ENCODE measurements around the gene KRTCAP3.

KRTCAP3 gene

GRCh38 chr2:27441226-27441926 is 805 bp upstream of the KRTCAP3 start:
- DNase-seq: no peak

GRCh38 chr2:27442920-27443282 is 720 bp downstream of the KRTCAP3 start:
- no peak for DNase-seq

- no peak for DNase-seq
Observed at GRCh38 chr2:27445155-27445554, 3.0 kb downstream of the KRTCAP3 start.

GRCh38 chr2:27445615-27446014 is 3.4 kb downstream of the KRTCAP3 start:
- DNase-seq: no peak

- DNase-seq: no peak
Observed at GRCh38 chr2:27446057-27446456, 3.9 kb downstream of the KRTCAP3 start.

- DNase-seq: no peak
Observed at GRCh38 chr2:27448381-27448780, 6.2 kb downstream of the KRTCAP3 start.

GRCh38 chr2:27451095-27451494 is 8.9 kb downstream of the KRTCAP3 start:
- no peak for DNase-seq

- DNase-seq: no peak
Observed at GRCh38 chr2:27453968-27454367, 11.8 kb downstream of the KRTCAP3 start.

- no peak for DNase-seq
Observed at GRCh38 chr2:27461118-27461517, 18.9 kb downstream of the KRTCAP3 start.

GRCh38 chr2:27464443-27464842 is 22.3 kb downstream of the KRTCAP3 start:
- DNase-seq: no peak

- DNase-seq: no peak
Observed at GRCh38 chr2:27471961-27472360, 29.8 kb downstream of the KRTCAP3 start.

- no peak for DNase-seq
Observed at GRCh38 chr2:27485496-27485895, 43.3 kb downstream of the KRTCAP3 start.

- no peak for DNase-seq
Observed at GRCh38 chr2:27489118-27489497, 46.9 kb downstream of the KRTCAP3 start.

GRCh38 chr2:27489498-27490397 is 47.6 kb downstream of the KRTCAP3 start, which contains the start of gene IFT172:
Gene IFT172, minus strand, starts transcription at chr2:27489743. Its CDS starts 90 bp downstream, at chr2:27489653.
- peak; percentile 99 for DNase-seq

- no peak for DNase-seq
Observed at GRCh38 chr2:27492557-27492956, 50.4 kb downstream of the KRTCAP3 start.

GRCh38 chr2:27493948-27494283 is 51.7 kb downstream of the KRTCAP3 start:
- DNase-seq: no peak
